GM15510 (cell line): ENCODE measurements around the gene RASA2.

Experiments
- POLR2A ChIP-seq: IDR thresholded peaks from 3 replicates; pipeline ENCODE4 v1.6.1; 2011; ENCODE audit warnings: borderline replicate concordance; ENCODE audit not compliant: insufficient read length; ENCODE audit errors: extremely low read depth

RASA2 gene

GRCh38 chr3:141564241-141564640 is 77.4 kb downstream of the RASA2 start:
- no peak for TF ChIP-seq POLR2A

- TF ChIP-seq POLR2A: no peak
Observed at GRCh38 chr3:141570068-141570467, 83.2 kb downstream of the RASA2 start.

- TF ChIP-seq POLR2A: no peak
Observed at GRCh38 chr3:141575879-141576743, 89.3 kb downstream of the RASA2 start.

- TF ChIP-seq POLR2A: no peak
Observed at GRCh38 chr3:141576744-141577052, 89.9 kb downstream of the RASA2 start.

GRCh38 chr3:141578202-141578973 is 91.6 kb downstream of the RASA2 start:
- no peak for TF ChIP-seq POLR2A

- TF ChIP-seq POLR2A: no peak
Observed at GRCh38 chr3:141594357-141594756, 107.5 kb downstream of the RASA2 start.

- no peak for TF ChIP-seq POLR2A
Observed at GRCh38 chr3:141597931-141598330, 111.1 kb downstream of the RASA2 start.

- TF ChIP-seq POLR2A: no peak
Observed at GRCh38 chr3:141600331-141600730, 113.5 kb downstream of the RASA2 start.

GRCh38 chr3:141602706-141603105 is 115.9 kb downstream of the RASA2 start:
- no peak for TF ChIP-seq POLR2A

GRCh38 chr3:141603473-141604035 is 116.7 kb downstream of the RASA2 start:
- no peak for TF ChIP-seq POLR2A

GRCh38 chr3:141605883-141606282 is 119.1 kb downstream of the RASA2 start:
- TF ChIP-seq POLR2A: no peak

GRCh38 chr3:141608438-141608837 is 121.6 kb downstream of the RASA2 start:
- no peak for TF ChIP-seq POLR2A

- TF ChIP-seq POLR2A: no peak
Observed at GRCh38 chr3:141610939-141611338, 124.1 kb downstream of the RASA2 start.

- no peak for TF ChIP-seq POLR2A
Observed at GRCh38 chr3:141618103-141618910, 131.5 kb downstream of the RASA2 start.

GRCh38 chr3:141618938-141619337 is 132.1 kb downstream of the RASA2 start:
- TF ChIP-seq POLR2A: no peak

- TF ChIP-seq POLR2A: no peak
Observed at GRCh38 chr3:141619450-141619849, 132.6 kb downstream of the RASA2 start.

- no peak for TF ChIP-seq POLR2A
Observed at GRCh38 chr3:141623691-141624090, 136.9 kb downstream of the RASA2 start.
